GM12801 (cell line): ENCODE measurements around the gene PDE6B.

ENCODE experiments used
- CTCF ChIP-seq: IDR thresholded peaks from one replicate; pipeline ENCODE4 v1.5.1; 2011; ENCODE audit warnings: control low read depth; ENCODE audit not compliant: insufficient read length; ENCODE audit errors: extremely low read depth

The PDE6B gene

GRCh38 chr4:605702-606425, 19.5 kb upstream of the PDE6B start:
- TF ChIP-seq CTCF, result no peak

- TF ChIP-seq CTCF, result no peak
Observed at GRCh38 chr4:608236-608635, 17.1 kb upstream of the PDE6B start.

GRCh38 chr4:609400-610050, 15.8 kb upstream of the PDE6B start:
- no peak for TF ChIP-seq CTCF

- no peak for TF ChIP-seq CTCF
Observed at GRCh38 chr4:610411-611261, 14.7 kb upstream of the PDE6B start.

- TF ChIP-seq CTCF, result no peak
Observed at GRCh38 chr4:612052-612748, 13.2 kb upstream of the PDE6B start.

- TF ChIP-seq CTCF, result no peak
Observed at GRCh38 chr4:612749-613125, 12.6 kb upstream of the PDE6B start.

GRCh38 chr4:613126-613525, 12.2 kb upstream of the PDE6B start:
- no peak for TF ChIP-seq CTCF
